HepG2 (cell line): ENCODE results near the gene GGA3. TPM values are rescaled to one million over a fixed set of nuclear protein-coding genes. Genes with fewer than 3 reads are reported as not detected.

Experiments
- ATAC-seq: fragments of 200-7000 bp; cut with Tn5 transposase; 3 replicates; pipeline ENCODE4 v1.9.1; 2020; ENCODE audit warnings: mild to moderate bottlenecking, moderate library complexity
- Bru-seq: library from RNA; stranded (reverse); fragments of 400-500 nt; gene quantifications from one replicate; lab custom pipeline; 2021; lab: Mats Ljungman, UMichigan
- BruChase-seq, 2 experiments: library from RNA; stranded (reverse); fragments of 400-500 nt; gene quantifications; one replicate each; lab custom pipeline; 2021; lab: Mats Ljungman, UMichigan
- BruUV-seq: library from RNA; stranded (reverse); fragments of 400-500 nt; replicated peaks from 2 replicates; lab custom pipeline; 2021; lab: Mats Ljungman, UMichigan
- CTCF ChIA-PET: fragments of 300-600 bp; formaldehyde crosslinking; extraction: SDS; loops from one replicate; lab custom pipeline; 2021; ENCODE audit warnings: low total read pairs, inconsistent platforms, low intra/inter-chr PET ratio; lab: Yijun Ruan, JAX
- POLR2A ChIA-PET: fragments of 350-600 bp; sonication (Branson Sonifier 250); formaldehyde crosslinking; loops from one replicate; lab custom pipeline; 2020; ENCODE audit warnings: antibody characterized with exemption, inconsistent platforms; lab: Yijun Ruan, JAX
- DNase-seq: peaks from one replicate; pipeline ENCODE4 v3.0.0-alpha.2; 2015; ENCODE audit warnings: low spot score
- FAIRE-seq: peaks from 3 replicates; lab custom pipeline; 2011; peaks lifted over from hg19 to GRCh38; lab: Jason Lieb, UNC
- H2AFZ ChIP-seq: one replicate; pipeline ENCODE4 v1.6.1; 2011; ENCODE audit warnings: low read length, inconsistent platforms
- H3K27ac ChIP-seq: fragments of 300-600 bp; 3 replicates; pipeline ENCODE4 v1.8.0; 2011; ENCODE audit warnings: mixed run types, mild to moderate bottlenecking, mixed read lengths, low read length, inconsistent platforms; ENCODE audit not compliant: insufficient read depth; ENCODE audit errors: extremely low read length
- H3K27me3 ChIP-seq, 2 experiments: fragments of 200-600 bp in 1 of 2; 2 replicates in 1 of 2; 3 replicates in 1 of 2; pipeline versions ENCODE4 v1.6.0 to v1.8.0; 2011; ENCODE audit warnings: low read length in 2 of 2, mild to moderate bottlenecking in 2 of 2, moderate library complexity in 2 of 2, inconsistent platforms in 1 of 2; ENCODE audit not compliant: insufficient read depth in 2 of 2, control insufficient read depth in 1 of 2
- H3K36me3 ChIP-seq, 2 experiments: fragments of 200-600 bp in 1 of 2; replicated peaks in 1 of 2; 2 replicates in 1 of 2; 3 replicates in 1 of 2; pipeline versions ENCODE4 v1.5.1 to v1.8.0; 2011; ENCODE audit warnings: low read length in 2 of 2, inconsistent platforms in 1 of 2; ENCODE audit not compliant: insufficient read depth in 2 of 2, control insufficient read depth in 1 of 2
- H3K4me1 ChIP-seq: 2 replicates; pipeline ENCODE4 v1.5.1; 2012; ENCODE audit warnings: low read length, inconsistent platforms; ENCODE audit not compliant: insufficient read depth
- H3K4me2 ChIP-seq: 2 replicates; pipeline ENCODE4 v1.6.0; 2011; ENCODE audit warnings: low read depth, low read length, inconsistent platforms
- H3K4me3 ChIP-seq, 3 experiments: fragments of 200-600 bp in 1 of 3; sonication (generic), shearing (Covaris generic) in 1 of 3; replicated peaks in 1 of 3; 2 replicates each; pipeline ENCODE4 v1.5.1; 2011 to 2016; ENCODE audit warnings: low read length in 3 of 3, inconsistent platforms in 2 of 3, low read depth in 2 of 3, mild to moderate bottlenecking in 2 of 3, control low read depth in 1 of 3, mixed read lengths in 1 of 3; ENCODE audit not compliant: insufficient read depth in 1 of 3
- H3K79me2 ChIP-seq: one replicate; pipeline ENCODE4 v1.6.1; 2011; ENCODE audit warnings: low read length, inconsistent platforms; ENCODE audit not compliant: insufficient read depth
- H3K9ac ChIP-seq: 2 replicates; pipeline ENCODE4 v1.6.0; 2011; ENCODE audit warnings: mild to moderate bottlenecking, low read depth, low read length, inconsistent platforms; ENCODE audit not compliant: insufficient read depth
- H3K9me3 ChIP-seq: 2 replicates; pipeline ENCODE4 v1.5.1; 2012; ENCODE audit warnings: mild to moderate bottlenecking, low read length
- H4K20me1 ChIP-seq: 2 replicates; pipeline ENCODE4 v1.6.0; 2011; ENCODE audit warnings: inconsistent platforms, mild to moderate bottlenecking, low read length, moderate library complexity; ENCODE audit not compliant: insufficient read depth
- CBX2 ChIP-seq, 2 experiments: fragments of 200-600 bp in 1 of 2; sonication (generic); formaldehyde crosslinking in 1 of 2; IDR thresholded peaks; 2 replicates each; pipeline versions ENCODE4 v1.7.0 to v1.8.1; 2018 to 2022; ENCODE audit warnings: low read depth in 2 of 2, low read length in 1 of 2, mild to moderate bottlenecking in 1 of 2, missing genetic modification reagents in 1 of 2
- MIXL1 ChIP-seq: IDR thresholded peaks from 2 replicates; pipeline ENCODE4 v1.6.1; 2016
- NCOA5 ChIP-seq: sonication (generic); formaldehyde crosslinking; IDR thresholded peaks from 2 replicates; pipeline ENCODE4 v1.4.0; 2020; ENCODE audit warnings: missing genetic modification reagents
- NFKBIZ ChIP-seq: IDR thresholded peaks from 2 replicates; pipeline ENCODE4 v1.6.1; 2018; ENCODE audit warnings: missing genetic modification reagents, missing compliant biosample characterization
- PAX8 ChIP-seq: sonication (generic); formaldehyde crosslinking; IDR thresholded peaks from 2 replicates; pipeline ENCODE4 v1.8.0; 2022; ENCODE audit warnings: mild to moderate bottlenecking, missing genetic modification reagents, borderline replicate concordance
- POLR2G ChIP-seq: fragments of 200-400 bp; formaldehyde crosslinking; IDR thresholded peaks from 2 replicates; pipeline ENCODE4 v1.6.1; 2018; ENCODE audit warnings: mild to moderate bottlenecking, low read depth, low read length, moderate library complexity
- SALL2 ChIP-seq: sonication (generic); formaldehyde crosslinking; IDR thresholded peaks from 2 replicates; pipeline ENCODE4 v1.8.1; 2023; ENCODE audit warnings: mild to moderate bottlenecking, missing genetic modification reagents, inconsistent platforms
- SP5 ChIP-seq: IDR thresholded peaks from 2 replicates; pipeline ENCODE4 v1.6.1; 2016; ENCODE audit warnings: low read depth, borderline replicate concordance
- TRIM24 ChIP-seq: sonication (generic); formaldehyde crosslinking; IDR thresholded peaks from 2 replicates; pipeline ENCODE4 v1.8.0; 2022; ENCODE audit warnings: mild to moderate bottlenecking, missing genetic modification reagents
- ZBTB42 ChIP-seq: sonication (generic); formaldehyde crosslinking; IDR thresholded peaks from 2 replicates; pipeline ENCODE4 v1.5.0; 2020; ENCODE audit warnings: mild to moderate bottlenecking, missing genetic modification reagents
- ZNF660 ChIP-seq: sonication (generic); formaldehyde crosslinking; IDR thresholded peaks from 2 replicates; pipeline ENCODE4 v1.5.1; 2020; ENCODE audit warnings: mild to moderate bottlenecking, low read depth, missing genetic modification reagents, borderline replicate concordance
- ZNF709 ChIP-seq: sonication (generic); formaldehyde crosslinking; IDR thresholded peaks from 2 replicates; pipeline ENCODE4 v1.5.0; 2020; ENCODE audit warnings: mild to moderate bottlenecking, missing genetic modification reagents
- ZSCAN9 ChIP-seq: IDR thresholded peaks from 2 replicates; pipeline ENCODE4 v1.6.1; 2016; ENCODE audit warnings: borderline replicate concordance
- WGBS: methylation state at CpG from one replicate; pipeline ENCODE4 v1.1.6; 2017; ENCODE audit warnings: low lambda C conversion rate; 5-methylcytosine and 5-hydroxymethylcytosine counted together
- in situ Hi-C: cut with HindIII; loops from 2 replicates; pipeline ENCODE4 v1.10.0; 2017; ENCODE audit warnings: low pct_unique_long_range_greater_than_20kb; ENCODE audit not compliant: extremely low pct_ligation_motif_present
- intact Hi-C: fragments of 100-400 bp; cut with micrococcal nuclease; formaldehyde crosslinking; loops from one replicate; pipeline ENCODE4 v1.10.0; 2022; ENCODE audit not compliant: unreplicated experiment
- long read RNA-seq, 2 experiments: library from RNA in 1 of 2; library from polyadenylated mRNA in 1 of 2; stranded (forward) in 1 of 2; unstranded in 1 of 2; transcript quantifications; one replicate each; pipeline ENCODE4 v2.0.0, GENCODE V29; 2019 to 2022
- polyA minus RNA-seq, 3 experiments: library from RNA; depleted of rRNA, polyadenylated mRNA; stranded (reverse); fragments of >200 nt; gene quantifications; 2 replicates each; pipeline ENCODE4 v1.2.3, GENCODE V29; 2011; ENCODE audit warnings: low replicate concordance in 1 of 3
- polyA plus RNA-seq, 8 experiments: library from polyadenylated mRNA; depleted of rRNA in 3 of 8; stranded (reverse) in 7 of 8; unstranded in 1 of 8; fragments of >200 nt; fragmentation: Illumina TruSeq in 4 of 8; extraction: Trizol in 4 of 8; gene quantifications; 2 replicates each; pipeline versions ENCODE4 v1.2.1 to v1.2.3, GENCODE V29; 2011 to 2016; ENCODE audit warnings: low read depth in 4 of 8, missing spikeins in 1 of 8, mixed read lengths in 1 of 8; ENCODE audit not compliant: insufficient read depth in 1 of 8
- total RNA-seq, 5 experiments: library from RNA; depleted of rRNA; stranded (reverse); fragments of >200 nt; fragmentation: Illumina TruSeq; extraction: Trizol; gene quantifications; 2 replicates each; pipeline ENCODE4 v1.2.3, GENCODE V29; 2016; ENCODE audit warnings: low read depth in 1 of 5
- TF ChIP-seq, protein P1 (sequence below): IDR thresholded peaks from 2 replicates; pipeline ENCODE4 v1.6.1; 2016; ENCODE audit warnings: low read depth, control low read depth

Gene GGA3, protein sequence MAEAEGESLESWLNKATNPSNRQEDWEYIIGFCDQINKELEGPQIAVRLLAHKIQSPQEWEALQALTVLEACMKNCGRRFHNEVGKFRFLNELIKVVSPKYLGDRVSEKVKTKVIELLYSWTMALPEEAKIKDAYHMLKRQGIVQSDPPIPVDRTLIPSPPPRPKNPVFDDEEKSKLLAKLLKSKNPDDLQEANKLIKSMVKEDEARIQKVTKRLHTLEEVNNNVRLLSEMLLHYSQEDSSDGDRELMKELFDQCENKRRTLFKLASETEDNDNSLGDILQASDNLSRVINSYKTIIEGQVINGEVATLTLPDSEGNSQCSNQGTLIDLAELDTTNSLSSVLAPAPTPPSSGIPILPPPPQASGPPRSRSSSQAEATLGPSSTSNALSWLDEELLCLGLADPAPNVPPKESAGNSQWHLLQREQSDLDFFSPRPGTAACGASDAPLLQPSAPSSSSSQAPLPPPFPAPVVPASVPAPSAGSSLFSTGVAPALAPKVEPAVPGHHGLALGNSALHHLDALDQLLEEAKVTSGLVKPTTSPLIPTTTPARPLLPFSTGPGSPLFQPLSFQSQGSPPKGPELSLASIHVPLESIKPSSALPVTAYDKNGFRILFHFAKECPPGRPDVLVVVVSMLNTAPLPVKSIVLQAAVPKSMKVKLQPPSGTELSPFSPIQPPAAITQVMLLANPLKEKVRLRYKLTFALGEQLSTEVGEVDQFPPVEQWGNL
- total RNA-seq (2016; rRNA removed; fragmentation: Illumina TruSeq; extraction: Trizol) (20.9 and 28.4 TPM in 2 replicates), polyA plus RNA-seq (2011; rRNA removed) (43.7 and 50.1 TPM in 2 replicates), polyA minus RNA-seq (2011; rRNA and poly(A)+ RNA removed; ENCODE audit: low replicate concordance) (45.8 and 47.5 TPM in 2 replicates), Bru-seq, nascent RNA (percentile 79 among the genes with signal in this experiment), BruChase-seq, experiment 1, labeled RNA remaining after a 6-hour chase (percentile 90 among the genes with signal in this experiment), BruChase-seq, experiment 2, labeled RNA remaining after a 2-hour chase (percentile 87 among the genes with signal in this experiment)
- total RNA-seq (2016; cell fraction: cytosol; rRNA removed; fragmentation: Illumina TruSeq; extraction: Trizol; ENCODE audit: low read depth), result 27.6 and 36.0 TPM in 2 replicates
- 19.3 and 27.1 TPM in 2 replicates for total RNA-seq (2016; cell fraction: insoluble cytoplasmic fraction; rRNA removed; fragmentation: Illumina TruSeq; extraction: Trizol)
- 16.9 and 18.9 TPM in 2 replicates for total RNA-seq (2016; cell fraction: membrane; rRNA removed; fragmentation: Illumina TruSeq; extraction: Trizol)
- 36.9 and 38.2 TPM in 2 replicates for total RNA-seq (2016; cell fraction: nucleus; rRNA removed; fragmentation: Illumina TruSeq; extraction: Trizol)
- polyA plus RNA-seq (2011; cell fraction: cytosol; rRNA removed), result 13.5 and 14.0 TPM in 2 replicates
- 250 and 284 TPM in 2 replicates for polyA plus RNA-seq (2011; cell fraction: nucleus; rRNA removed)
- 35.6 and 46.6 TPM in 2 replicates for polyA plus RNA-seq (2012)
- polyA plus RNA-seq (2016; cell fraction: cytosol; fragmentation: Illumina TruSeq; extraction: Trizol; ENCODE audit: low read depth), result 2.6 and 2.9 TPM in 2 replicates
- polyA plus RNA-seq (2016; cell fraction: insoluble cytoplasmic fraction; fragmentation: Illumina TruSeq; extraction: Trizol; ENCODE audit: low read depth), result 14.5 and 18.7 TPM in 2 replicates
- 7.5 and 8.4 TPM in 2 replicates for polyA plus RNA-seq (2016; cell fraction: membrane; fragmentation: Illumina TruSeq; extraction: Trizol; ENCODE audit: low read depth)
- 131 and 138 TPM in 2 replicates for polyA plus RNA-seq (2016; cell fraction: nucleus; fragmentation: Illumina TruSeq; extraction: Trizol; ENCODE audit: insufficient read depth, low read depth)
- polyA minus RNA-seq (2011; cell fraction: cytosol; rRNA and poly(A)+ RNA removed), result 11.4 and 16.5 TPM in 2 replicates
- 60.0 and 81.4 TPM in 2 replicates for polyA minus RNA-seq (2011; cell fraction: nucleus; rRNA and poly(A)+ RNA removed)
- long read RNA-seq, experiment 1, full-length matches to known transcripts, result 1 of 17 reads
- long read RNA-seq, experiment 1, partial matches to known transcripts, result 6 of 17 reads
- long read RNA-seq, experiment 1, other reads (novel, unspliced or antisense), result 10 of 17 reads
- long read RNA-seq, experiment 2, full-length matches to known transcripts, result 18 of 53 reads
- long read RNA-seq, experiment 2, partial matches to known transcripts, result 8 of 53 reads
- long read RNA-seq, experiment 2, other reads (novel, unspliced or antisense), result 27 of 53 reads

DNA sequence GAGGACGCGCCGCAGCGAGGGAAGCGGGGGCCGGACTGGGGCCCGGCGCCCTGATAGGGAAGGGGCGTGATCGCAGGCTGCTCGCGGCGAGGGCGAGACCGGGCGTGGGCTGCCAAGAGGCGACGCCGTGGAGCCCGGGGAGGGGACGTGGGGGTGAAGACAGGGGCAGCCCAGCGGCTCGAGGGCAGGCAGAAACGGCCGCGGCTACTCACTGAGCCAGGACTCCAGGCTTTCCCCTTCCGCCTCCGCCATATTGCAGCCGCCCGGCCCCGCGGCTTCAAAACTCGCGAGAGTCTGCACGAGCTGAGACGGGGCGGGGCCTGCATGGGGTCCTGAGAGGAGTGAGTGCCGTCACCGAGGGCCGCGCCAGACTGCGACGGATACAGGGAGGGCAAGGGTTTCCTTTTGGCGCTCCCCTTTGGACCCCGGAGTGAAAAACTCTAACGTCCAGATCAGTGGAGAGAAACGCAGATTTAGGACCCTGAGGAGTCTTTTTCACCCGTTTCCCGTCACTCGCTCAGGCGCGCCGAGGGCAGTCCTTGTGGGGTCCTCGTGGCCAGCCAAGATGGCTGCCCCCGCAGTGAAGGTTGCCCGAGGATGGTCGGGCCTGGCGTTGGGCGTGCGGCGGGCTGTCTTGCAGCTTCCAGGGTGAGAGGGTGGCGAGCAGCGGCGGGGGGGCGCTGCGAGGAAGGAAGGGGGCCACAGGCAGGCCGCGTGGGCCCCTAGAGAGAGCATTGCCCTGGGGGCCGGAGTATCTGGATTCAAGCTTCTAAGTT lies at the start of gene GGA3, which contains the start of gene MRPS7:
TSS of gene GGA3 (minus strand) at position 271 of the 776 bp plus-strand sequence. CDS start at position 252, 19 bp downstream.
TSS of gene MRPS7 (plus strand) at position 544 of the 776 bp plus-strand sequence. CDS start at position 566, 22 bp downstream.
- WGBS, result 2% methylated on average over 39 of the region's 69 CpGs
- peak; percentile 95 for ATAC-seq
- ChIA-PET POLR2A (interaction anchor here (0.6 to 3.7 kb wide), 29 partner anchors 9 to 388 kb away, joined by 3 to 93 read pairs (median 4); partner anchors contain the start of genes ARMC7, GRB2, HID1 and MIF4GD), CTCF (no interaction called here)
- DNase-seq, result peak; percentile 92
- no peaks in the 10 kb centered on the region; a peak in 1 of 5 replicates for H3K27me3 ChIP-seq
- no peaks in the 10 kb centered on the region for H4K20me1 ChIP-seq
- intact Hi-C loops, result no loop called here
- H3K4me2 ChIP-seq, result peak within 1 kb of the TSS; percentile 95
- peak within 1 kb of the TSS; percentile 72 to 89 (median 77) for H3K4me3 ChIP-seq
- peak within 1 kb of the TSS; percentile 97 for H3K27ac ChIP-seq
- no TSS peak for BruUV-seq
- H3K9me3 ChIP-seq, result no peaks in the 10 kb centered on the region
- in situ Hi-C loops, result no loop called here
- peaks cover 11 to 23% of the 10 kb centered on the region in 2 experiments for H3K36me3 ChIP-seq
- H2AFZ ChIP-seq, result peak within 1 kb of the TSS; percentile 78
- peaks cover 57% of the 10 kb centered on the region for H3K79me2 ChIP-seq
- FAIRE-seq, result no peak
- H3K9ac ChIP-seq, result peak within 1 kb of the TSS; percentile 98
- peaks cover 44% of the 10 kb centered on the region for H3K4me1 ChIP-seq
- TF ChIP-seq NCOA5 (peak; percentile 58; the same call in 1 of the 2 replicates), SP5 (no peak), ZNF709 (CRISPR knock-in tag) (peak; percentile 95), POLR2G (peak; percentile 97), SALL2 (peak; percentile 94), NFKBIZ (CRISPR knock-in tag) (no peak; the same call in 1 of the 2 replicates), TRIM24 (peak; percentile 60; the same call in 1 of the 2 replicates), MIXL1 (CRISPR knock-in tag) (no peak), ZSCAN9 (CRISPR knock-in tag) (peak; percentile 84), ZBTB42 (CRISPR knock-in tag) (peak; percentile 92), CBX2 (IDR thresholded peaks at IDR 0.05; ENCODE audit: low read depth, low read length) (no peak), CBX2 (CRISPR knock-in tag; IDR thresholded peaks at IDR 0.05; ENCODE audit: low read depth) (peak; percentile 12; the same call in 1 of the 2 replicates), PAX8 (CRISPR knock-in tag) (peak; percentile 58; the same call in 1 of the 2 replicates), ZNF660 (CRISPR knock-in tag) (no peak)
- TF ChIP-seq, protein P1, sequence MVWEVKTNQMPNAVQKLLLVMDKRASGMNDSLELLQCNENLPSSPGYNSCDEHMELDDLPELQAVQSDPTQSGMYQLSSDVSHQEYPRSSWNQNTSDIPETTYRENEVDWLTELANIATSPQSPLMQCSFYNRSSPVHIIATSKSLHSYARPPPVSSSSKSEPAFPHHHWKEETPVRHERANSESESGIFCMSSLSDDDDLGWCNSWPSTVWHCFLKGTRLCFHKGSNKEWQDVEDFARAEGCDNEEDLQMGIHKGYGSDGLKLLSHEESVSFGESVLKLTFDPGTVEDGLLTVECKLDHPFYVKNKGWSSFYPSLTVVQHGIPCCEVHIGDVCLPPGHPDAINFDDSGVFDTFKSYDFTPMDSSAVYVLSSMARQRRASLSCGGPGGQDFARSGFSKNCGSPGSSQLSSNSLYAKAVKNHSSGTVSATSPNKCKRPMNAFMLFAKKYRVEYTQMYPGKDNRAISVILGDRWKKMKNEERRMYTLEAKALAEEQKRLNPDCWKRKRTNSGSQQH (CRISPR knock-in tag), result 0 out of 2 replicates have a peak, but pooled peaks have one; percentile 20
